HG03135 (cell line): Measurements from ENCODE around the gene FAR2.
A peak's percentile ranks its signal among the peaks of the same experiment; 100 is the strongest.
"Not testable (repeated sequence)": the region's sequence is repeated elsewhere in the genome, so short reads cannot be mapped to it uniquely, and the experiment has no call there.

ENCODE experiments used
- ATAC-seq: cut with Tn5 transposase; IDR thresholded peaks from one replicate; pipeline ENCODE4 v1.9.1; 2021; ENCODE audit warnings: mild to moderate bottlenecking, moderate library complexity; ENCODE audit not compliant: unreplicated experiment

Gene FAR2

DNA sequence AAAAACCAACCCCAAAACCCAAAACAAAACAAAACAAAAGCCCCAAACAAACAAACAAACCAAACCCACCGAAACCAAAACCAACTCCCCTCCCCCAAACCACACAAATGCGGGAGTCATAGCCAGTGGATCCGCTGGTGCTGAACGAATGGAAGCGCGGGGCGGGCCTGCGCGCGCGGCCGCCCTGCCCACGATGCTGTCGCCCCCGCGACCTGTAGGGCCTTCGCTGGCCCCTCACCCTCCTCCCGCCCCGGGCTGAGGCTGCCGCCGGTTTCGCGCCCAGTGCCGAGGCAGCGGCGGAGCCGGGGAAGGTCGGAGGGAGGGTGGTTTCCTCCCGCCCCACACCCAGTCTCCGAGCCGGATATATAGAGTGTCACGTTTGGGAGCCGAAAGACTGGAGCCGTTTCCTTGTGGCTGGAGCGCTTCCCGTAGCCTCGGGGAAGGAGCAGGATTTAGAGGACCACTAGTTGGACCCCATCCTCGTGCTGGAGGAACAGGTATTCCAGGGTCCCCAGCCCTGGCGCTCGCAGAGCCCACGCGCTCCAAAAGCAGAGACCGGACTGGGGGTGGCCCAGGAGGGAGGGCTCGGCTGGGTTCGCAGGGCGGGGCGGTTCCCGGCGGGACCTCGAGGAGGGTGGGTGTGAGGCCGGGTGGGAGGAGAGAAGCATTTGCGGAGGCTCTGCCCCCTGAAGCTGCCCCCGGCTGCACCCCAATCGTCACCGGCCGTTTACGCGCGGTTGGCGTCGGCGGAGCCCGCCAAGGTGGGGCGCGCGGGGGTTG is at the start of gene FAR2:
Gene FAR2, plus strand, starts transcription at position 368 of the 780 bp plus-strand sequence. CDS start 121,172 bp downstream, outside the sequence.
- ATAC-seq: peak; percentile 38

DNA sequence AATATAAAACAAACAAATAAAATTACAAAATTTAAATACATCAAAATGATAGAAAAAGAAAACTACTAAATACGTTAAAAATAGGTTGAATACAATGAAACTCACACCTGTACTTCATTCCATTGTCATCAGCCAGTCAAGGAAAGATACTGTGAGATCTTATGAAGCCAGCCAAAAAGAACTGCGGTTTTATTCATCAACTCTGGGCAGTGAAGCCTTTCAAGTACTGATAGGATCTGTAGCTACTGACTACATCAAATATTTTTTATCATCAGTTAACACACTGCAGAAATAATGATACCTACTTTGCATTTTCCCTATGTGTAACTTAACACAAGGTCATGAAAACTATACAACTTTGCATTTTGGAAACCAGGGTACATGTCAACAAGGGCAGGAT is 46.3 kb upstream of the FAR2 start:
- no peak for ATAC-seq

DNA sequence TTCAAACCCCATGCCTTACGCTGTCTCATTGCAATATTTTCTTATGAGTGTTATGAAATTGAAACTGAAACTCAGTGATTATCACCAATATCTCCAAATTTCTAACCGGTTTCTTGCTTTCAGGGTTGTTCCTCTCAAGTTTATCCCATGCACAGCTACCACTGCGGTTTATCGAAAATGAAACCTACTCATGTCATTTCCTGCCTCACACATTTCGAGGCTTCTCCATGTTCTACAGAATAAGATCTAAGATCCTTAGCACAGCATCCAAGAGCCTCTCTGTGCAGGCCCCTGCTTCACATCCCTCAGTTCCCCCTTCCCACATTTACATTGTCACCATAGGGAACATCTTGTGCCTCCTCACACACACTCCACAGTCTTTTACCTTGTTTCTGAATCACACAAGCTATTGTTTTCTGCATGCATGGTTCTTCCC is 45.5 kb upstream of the FAR2 start:
- ATAC-seq: peak; percentile 97

DNA sequence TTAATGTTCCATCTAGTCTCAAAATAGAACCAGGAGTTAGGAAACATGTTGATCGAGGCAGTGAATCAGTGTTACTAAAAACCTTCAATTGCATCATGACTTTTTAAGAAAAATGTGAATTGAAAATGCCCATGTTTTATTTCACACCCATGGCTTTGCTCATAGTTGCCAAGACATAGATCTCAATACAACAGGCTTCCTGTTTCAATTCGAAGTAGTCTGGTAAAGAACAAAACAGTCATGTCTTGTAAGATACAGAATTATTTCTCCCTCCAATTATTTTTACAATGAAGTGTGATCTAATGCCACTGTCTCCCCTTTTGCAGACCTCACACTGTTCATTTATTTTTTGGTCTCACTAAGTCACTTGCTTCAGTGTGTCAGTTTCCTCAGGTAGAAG is 44.6 kb upstream of the FAR2 start:
- ATAC-seq: no peak

DNA sequence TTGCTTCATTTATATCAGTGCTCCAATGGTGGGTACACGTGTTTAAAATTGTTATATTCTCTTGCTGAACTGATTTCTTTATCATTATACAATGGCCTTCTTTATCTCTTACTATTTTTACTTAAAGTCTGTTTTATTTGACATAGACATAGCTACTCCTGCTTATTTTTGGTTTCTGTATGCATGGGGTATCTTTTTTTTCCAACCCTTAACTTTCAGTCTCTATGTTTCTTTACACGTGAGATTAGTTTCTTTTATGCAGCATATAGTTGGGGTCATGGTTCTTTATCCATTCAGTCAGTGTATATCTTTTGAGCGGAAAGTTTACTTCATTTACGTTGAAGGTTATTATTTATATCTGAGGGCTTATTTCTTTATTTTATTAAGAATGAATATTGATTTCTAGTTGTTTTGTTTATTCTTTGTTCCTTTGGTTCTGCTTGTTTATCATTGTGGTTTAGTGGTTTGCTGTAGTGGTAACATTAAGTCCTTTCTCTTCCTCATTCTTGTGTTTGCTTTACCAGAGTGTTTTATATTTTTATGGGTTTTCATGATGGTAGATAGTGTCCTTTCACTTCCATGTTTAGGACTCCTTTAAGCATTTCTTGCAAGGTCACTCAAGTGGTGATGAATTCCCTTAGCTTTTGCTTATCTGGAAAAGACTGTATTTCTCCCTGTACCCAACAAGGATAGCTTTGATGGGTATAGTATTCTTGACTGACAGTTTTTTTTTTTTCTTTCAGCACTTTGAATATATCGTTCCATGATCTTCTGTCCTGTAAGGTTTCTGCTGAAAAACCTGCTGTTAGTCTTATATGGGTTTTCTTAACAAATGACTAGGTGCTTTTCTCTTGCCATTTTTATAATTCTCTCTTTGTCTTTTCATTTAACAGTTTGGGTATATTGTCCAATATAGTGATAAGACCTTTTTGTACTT is 38.3 kb upstream of the FAR2 start:
- peak; percentile 77 for ATAC-seq

DNA sequence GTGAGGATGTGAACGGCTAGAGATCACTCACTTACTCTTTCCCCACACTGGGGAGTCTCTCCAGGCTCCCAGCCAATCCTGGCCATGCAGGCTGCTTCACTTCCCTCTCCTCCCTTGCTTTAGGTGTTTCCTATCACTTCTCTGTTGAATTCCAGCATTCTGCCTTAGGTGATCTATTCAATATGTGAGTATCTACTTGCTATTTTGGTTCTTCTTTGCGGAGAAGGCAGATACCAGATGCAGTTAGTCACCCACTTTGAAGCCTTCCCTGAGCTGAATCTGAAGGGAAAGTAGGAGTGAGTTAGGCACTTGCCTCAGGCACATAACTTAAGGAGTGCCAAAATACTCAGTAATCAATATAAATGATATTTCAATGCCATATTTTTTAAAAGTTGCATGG is 36.0 kb upstream of the FAR2 start:
- ATAC-seq: no peak

DNA sequence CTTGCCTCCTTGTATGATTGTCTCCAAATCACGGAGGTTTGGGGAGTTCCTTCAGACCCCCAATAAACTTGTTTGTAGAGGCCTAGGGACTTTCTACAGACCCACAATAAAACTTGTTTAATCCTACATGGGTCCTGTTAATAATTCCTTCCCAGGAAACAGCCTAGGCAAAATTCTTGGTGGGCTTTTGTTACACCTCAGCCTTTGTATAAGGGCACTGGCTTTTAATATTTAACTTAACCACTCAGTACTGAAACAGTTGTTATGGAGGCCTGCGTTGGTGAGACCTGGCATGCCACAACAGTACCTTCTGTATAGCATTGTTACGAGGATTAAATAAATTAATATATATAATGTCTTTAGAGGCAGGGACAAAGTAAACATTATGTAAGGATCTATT is 32.7 kb upstream of the FAR2 start:
- no peak for ATAC-seq

DNA sequence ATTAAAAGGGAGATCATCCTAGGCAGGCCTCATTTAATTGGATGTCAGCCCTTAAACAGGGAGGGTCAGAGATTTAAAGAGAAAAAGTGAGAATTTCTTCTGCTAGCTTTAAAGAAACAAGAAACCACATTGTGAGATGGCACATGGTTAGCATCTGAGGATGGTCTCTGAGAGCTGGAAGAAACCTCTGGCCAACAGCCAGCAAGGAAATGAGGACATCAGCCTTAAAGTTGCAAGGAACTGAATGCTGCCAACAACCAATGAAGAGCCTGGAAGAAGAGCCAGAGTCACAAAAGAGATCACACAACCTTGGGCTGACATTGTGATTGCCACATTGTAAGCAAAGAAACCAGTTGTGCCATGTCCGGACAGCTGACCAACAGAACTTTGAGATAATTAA is 17.5 kb upstream of the FAR2 start:
- ATAC-seq: no peak

DNA sequence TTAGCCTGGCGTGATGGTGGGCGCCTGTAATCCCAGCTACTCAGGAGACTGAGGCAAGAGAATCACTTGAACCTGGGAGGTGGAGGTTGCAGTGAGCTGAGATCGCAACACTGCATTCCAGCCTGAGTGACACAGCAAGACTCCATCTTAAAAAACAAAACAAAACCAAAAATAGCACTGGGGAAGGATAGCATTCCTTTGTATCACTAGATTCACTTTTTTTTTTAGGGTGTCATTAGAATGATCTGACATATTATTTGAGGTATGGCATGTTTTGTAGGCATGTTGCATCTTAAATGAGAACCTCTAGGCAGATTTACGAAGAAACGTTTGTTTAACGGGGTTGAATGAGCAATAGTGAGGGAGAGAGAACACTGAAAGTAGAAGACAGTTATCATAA is 16.8 kb upstream of the FAR2 start:
- no peak for ATAC-seq

DNA sequence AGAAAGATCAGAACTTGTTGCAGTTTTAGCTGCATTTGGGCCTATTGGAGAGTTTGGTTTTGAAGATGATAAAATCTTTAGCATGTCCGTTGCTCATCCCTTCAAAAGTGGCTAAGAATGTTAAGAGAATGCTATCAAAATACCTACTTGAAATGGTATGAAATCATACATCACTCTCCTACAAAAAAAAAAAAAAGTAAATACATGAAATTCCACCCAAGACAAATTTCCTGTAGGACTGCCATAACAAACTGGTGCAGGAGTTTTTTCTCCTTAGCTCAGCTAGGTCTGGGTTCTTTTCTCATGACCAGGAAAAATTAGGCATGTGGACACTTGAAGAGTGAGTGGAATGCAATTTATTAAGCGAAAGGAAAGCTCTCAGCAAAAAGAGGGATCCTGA is 15.9 kb upstream of the FAR2 start:
- ATAC-seq: no peak

DNA sequence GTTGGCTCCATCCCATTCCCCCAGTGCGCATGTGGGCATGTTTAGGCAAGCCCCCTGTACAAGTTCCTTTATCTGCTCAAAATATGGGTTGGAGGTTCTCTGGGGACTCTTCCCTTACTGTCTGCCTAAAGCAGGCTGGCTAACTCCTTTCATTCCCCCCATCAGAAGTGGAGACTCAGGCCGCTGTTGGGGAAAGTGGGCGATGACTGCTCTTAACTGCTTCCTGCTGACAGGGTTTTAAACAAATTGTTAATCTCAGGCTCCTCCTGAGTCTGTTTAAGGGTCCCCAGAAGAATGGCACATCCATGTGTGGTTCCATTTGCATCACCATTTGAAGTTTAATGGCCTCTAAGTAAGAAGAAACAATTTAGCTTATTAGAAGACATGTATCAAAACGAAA is 15.4 kb upstream of the FAR2 start:
- ATAC-seq: no peak

DNA sequence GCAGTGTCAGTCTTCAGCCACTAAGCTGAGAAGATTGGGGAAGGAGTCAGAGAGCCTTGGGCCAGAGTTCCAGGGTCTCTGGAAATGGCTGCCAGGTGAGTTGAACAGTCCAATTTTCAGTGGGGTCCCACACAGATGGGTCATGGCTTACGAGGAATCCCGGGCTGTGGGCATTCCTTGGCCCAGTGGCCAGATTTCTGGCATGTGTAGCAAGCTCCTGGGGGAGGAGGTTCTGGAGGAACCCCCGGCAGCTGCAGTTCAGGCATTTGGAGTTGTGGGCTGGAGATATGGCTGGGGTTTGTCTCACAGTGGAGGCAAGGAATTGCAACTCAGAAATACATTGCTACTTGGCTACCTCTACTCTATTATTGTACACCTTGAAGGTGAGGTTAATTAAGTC is 10.8 kb upstream of the FAR2 start:
- ATAC-seq: not testable (repeated sequence)

DNA sequence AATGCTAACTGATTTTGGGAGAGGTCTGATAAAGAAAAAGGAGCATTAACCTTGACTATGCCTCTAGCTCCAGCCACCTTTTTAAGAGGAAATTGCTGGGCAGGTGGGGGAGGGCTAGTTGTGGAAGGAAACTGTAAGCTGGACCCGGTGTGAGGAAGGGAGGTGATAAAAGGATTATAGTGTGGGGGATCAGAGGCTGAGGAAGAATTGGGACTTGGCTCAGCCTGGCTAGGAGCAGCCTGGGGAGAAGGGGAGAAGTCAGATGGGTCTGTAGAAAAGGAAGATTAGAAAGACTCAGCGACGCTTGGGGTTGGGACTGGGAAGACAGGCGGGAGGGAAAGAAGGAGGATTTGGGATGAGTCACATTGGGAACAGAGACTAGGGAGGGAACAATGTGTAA is 10.2 kb upstream of the FAR2 start:
- not testable (repeated sequence) for ATAC-seq

DNA sequence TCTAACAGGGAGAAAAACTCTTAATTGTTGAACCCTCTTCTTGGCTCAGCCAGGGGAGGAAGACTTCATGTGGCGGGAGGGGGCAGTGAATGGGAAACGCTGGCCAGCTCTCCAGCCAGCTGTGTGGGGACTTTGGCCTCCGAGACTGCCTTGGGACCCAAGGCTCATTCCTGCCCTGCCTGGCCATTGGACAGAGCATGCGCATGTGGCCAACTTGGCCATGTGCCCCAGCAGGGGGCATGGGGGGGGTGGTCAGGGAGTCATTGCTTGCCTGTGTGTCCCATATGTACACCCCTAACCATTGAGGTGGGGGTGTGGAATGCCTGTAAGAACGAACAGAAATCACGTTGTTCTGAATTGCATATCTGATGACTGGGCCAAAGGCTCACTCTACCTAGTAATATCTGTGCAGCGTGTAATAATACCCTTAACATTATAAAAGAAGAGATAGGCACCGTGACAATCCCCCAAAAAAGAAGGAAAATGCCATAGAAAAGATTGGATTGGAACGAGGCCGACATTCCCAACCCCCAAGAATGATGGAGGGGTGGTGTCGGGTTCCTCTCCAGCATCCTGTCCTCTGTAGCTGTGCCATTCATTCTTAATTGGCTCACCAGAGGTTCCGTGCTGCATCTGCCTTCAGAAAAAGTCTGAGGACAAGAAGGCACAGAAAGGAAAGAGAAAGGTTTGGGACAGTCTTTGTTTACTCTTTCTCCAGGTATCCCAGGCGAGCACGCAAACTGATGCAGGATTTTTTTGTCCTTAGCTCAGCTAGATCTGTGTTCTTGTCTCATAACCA is 3.5 kb upstream of the FAR2 start:
- ATAC-seq: no peak

DNA sequence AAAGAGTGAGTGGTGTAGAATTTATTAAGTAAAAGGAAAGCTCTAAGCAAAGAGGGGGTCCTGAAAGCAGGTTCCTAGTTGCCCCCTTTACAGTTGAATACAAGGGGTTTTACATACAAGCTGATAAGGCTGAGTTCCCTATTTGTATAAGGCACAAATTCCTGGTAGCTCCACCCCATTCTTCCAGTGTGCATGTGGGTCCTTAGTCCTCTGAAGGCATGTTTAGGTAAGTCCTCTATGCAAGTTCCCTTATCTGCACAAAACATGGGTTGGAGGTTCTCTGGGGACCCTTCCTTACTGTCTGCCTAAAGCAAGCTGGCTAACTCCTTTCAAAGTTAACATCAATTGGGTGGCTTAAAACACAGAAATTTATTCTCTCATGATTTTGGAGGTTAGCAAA is 2.9 kb upstream of the FAR2 start:
- no peak for ATAC-seq

DNA sequence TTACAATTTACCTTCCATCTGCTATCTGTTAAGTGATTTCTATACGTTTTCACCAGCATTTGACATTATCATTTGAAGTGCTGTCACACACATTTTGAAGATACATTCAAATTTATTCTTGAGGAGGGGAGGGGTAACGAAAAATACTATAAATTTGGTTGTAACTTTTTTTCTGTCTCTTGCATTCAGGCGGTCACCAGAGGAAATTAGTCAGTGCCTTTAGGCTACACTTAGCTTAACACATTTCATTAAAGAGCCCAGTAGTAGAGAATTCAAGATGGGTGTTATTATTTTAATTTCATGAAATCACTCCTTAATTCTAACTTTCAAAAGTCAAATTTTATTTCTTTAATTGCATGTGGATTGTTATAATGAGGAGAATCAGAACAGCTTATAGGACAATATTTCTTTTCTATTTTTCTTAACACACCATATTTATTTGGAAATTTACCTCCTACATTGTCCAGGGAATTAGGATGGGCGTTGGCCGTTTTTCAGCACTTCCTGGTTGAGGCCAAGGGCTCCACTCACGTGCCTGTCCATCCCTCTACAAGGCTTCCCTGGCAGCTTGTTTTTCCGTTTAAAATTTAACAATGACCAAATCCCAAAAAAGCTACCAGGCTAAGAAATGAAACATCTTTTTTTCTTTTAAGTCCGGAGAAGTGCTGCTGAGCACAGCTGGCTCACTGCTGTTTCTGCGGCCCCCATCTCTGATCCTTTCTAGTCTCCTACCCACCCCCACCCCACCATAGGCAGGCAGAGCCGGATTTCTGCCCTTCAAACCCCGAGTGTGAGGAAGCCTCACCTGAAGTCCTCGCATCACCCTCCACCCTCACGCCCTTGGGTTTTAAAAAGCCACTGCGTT is 1.1 kb upstream of the FAR2 start:
- no peak for ATAC-seq

DNA sequence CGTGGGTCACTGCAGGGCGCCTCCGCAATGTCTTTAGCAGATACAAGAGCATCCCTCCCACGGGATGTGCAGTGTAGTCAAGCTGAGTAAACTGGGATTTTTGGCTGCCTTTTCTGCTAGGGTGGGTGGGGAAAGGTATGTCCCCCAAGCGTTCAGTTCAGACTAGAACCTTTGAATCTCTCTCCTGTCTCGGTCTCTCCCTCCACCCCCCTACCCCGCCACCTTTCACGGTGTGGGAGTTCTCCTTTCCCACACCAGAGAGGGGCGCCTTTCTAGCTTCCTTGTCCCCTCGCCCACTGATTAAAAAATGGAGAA is 525 bp upstream of the FAR2 start:
- no peak for ATAC-seq

DNA sequence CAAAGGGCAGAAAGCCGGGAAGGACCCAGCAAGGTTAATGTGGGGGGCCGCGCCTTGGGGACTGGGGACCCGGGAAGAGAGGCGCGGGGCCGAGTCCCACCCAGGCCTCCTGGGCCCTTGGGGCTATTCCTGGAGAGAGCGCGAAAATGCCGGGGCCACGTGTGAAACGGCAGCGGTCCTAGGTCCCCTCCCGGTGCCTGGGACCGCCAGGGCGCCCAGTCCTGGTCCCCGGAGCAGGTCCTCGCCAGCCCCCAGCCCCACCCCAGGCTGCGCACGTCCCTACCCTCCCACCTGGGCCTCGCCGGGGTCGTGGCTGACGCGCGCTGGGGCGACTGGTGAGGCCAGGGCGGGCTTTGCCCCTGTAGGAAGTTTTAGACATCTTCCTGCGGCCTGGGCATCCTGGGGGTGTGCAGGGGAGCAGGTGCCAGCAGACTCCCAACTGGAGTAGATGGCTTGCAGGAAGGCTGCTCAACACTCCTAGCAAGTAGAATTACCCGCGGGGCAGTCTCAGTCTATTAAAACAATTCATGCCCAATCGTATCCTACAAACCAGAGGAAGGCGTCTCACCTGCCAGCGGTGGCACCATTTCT is 708 bp downstream of the FAR2 start:
- ATAC-seq: peak; percentile 8

DNA sequence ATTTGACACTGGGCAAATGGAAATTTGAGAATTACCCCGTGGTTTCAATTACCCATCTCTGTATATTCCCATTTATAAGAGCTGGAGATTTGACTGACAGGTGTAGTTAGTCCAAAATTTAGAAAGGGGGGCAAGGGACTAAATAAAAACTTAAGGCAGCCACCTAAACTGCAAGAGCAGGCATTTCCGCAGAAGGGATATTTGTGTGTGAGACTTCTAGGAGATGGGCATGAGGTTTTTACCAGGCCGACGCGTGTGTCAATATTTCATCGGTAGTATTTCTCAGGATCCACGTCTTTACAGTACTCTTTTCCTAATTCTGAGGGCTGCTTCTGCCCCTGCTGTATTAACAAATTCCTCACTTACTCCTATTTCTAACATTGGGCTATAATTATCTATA is 1.4 kb downstream of the FAR2 start:
- ATAC-seq: no peak
